Measurements from ENCODE around the gene IGFBP3. TPM values are rescaled to one million over a fixed set of nuclear protein-coding genes. Genes with fewer than 3 reads are reported as not detected.

Gene IGFBP3
- total and polyA plus RNA-seq, 2 of the 13 experiments (the other 11 are each of a cell fraction or from before 2014, with no cell fraction given) = 57.5 TPM; not detected in 1

GRCh38 chr7:45888185-45888992, 32.7 kb downstream of the IGFBP3 start, which contains the start of gene IGFBP1 (continued):
- TF ChIP-seq, protein P1, sequence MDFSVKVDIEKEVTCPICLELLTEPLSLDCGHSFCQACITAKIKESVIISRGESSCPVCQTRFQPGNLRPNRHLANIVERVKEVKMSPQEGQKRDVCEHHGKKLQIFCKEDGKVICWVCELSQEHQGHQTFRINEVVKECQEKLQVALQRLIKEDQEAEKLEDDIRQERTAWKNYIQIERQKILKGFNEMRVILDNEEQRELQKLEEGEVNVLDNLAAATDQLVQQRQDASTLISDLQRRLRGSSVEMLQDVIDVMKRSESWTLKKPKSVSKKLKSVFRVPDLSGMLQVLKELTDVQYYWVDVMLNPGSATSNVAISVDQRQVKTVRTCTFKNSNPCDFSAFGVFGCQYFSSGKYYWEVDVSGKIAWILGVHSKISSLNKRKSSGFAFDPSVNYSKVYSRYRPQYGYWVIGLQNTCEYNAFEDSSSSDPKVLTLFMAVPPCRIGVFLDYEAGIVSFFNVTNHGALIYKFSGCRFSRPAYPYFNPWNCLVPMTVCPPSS (IDR thresholded peaks at IDR 0.05) = no peak
- TF ChIP-seq ZNF788 (CRISPR knock-in tag; IDR thresholded peaks at IDR 0.05; ENCODE audit: borderline replicate concordance) (peak; percentile 54; the same call in 1 of the 2 replicates), DZIP1 (CRISPR knock-in tag; IDR thresholded peaks at IDR 0.05) (no peak; the same call in 1 of the 2 replicates), HINFP (CRISPR knock-in tag; IDR thresholded peaks at IDR 0.05; ENCODE audit: low read depth) (peak; percentile 85), JUND (CRISPR knock-in tag; IDR thresholded peaks at IDR 0.05) (peak; percentile 72), HOXA5 (CRISPR knock-in tag; IDR thresholded peaks at IDR 0.05) (peak; percentile 98), ZNF577 (CRISPR knock-in tag; IDR thresholded peaks at IDR 0.05; ENCODE audit: borderline replicate concordance, low read depth) (no peak), NFATC3 (CRISPR knock-in tag; IDR thresholded peaks at IDR 0.05) (no peak), JARID2 (CRISPR knock-in tag; IDR thresholded peaks at IDR 0.05; ENCODE audit: insufficient replicate concordance) (peak; percentile 68), ZGPAT (CRISPR knock-in tag; IDR thresholded peaks at IDR 0.05) (peak; percentile 89), NFIC (IDR thresholded peaks at IDR 0.05; ENCODE audit: low read length) (no peak), SNRNP70 (IDR thresholded peaks at IDR 0.05; ENCODE audit: low read depth, low read length) (no peak)
- TF ChIP-seq, protein P2, sequence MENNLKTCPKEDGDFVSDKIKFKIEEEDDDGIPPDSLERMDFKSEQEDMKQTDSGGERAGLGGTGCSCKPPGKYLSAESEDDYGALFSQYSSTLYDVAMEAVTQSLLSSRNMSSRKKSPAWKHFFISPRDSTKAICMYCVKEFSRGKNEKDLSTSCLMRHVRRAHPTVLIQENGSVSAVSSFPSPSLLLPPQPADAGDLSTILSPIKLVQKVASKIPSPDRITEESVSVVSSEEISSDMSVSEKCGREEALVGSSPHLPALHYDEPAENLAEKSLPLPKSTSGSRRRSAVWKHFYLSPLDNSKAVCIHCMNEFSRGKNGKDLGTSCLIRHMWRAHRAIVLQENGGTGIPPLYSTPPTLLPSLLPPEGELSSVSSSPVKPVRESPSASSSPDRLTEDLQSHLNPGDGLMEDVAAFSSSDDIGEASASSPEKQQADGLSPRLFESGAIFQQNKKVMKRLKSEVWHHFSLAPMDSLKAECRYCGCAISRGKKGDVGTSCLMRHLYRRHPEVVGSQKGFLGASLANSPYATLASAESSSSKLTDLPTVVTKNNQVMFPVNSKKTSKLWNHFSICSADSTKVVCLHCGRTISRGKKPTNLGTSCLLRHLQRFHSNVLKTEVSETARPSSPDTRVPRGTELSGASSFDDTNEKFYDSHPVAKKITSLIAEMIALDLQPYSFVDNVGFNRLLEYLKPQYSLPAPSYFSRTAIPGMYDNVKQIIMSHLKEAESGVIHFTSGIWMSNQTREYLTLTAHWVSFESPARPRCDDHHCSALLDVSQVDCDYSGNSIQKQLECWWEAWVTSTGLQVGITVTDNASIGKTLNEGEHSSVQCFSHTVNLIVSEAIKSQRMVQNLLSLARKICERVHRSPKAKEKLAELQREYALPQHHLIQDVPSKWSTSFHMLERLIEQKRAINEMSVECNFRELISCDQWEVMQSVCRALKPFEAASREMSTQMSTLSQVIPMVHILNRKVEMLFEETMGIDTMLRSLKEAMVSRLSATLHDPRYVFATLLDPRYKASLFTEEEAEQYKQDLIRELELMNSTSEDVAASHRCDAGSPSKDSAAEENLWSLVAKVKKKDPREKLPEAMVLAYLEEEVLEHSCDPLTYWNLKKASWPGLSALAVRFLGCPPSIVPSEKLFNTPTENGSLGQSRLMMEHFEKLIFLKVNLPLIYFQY (CRISPR knock-in tag; IDR thresholded peaks at IDR 0.05; ENCODE audit: borderline replicate concordance) = no peak
- TF ChIP-seq, protein P3, sequence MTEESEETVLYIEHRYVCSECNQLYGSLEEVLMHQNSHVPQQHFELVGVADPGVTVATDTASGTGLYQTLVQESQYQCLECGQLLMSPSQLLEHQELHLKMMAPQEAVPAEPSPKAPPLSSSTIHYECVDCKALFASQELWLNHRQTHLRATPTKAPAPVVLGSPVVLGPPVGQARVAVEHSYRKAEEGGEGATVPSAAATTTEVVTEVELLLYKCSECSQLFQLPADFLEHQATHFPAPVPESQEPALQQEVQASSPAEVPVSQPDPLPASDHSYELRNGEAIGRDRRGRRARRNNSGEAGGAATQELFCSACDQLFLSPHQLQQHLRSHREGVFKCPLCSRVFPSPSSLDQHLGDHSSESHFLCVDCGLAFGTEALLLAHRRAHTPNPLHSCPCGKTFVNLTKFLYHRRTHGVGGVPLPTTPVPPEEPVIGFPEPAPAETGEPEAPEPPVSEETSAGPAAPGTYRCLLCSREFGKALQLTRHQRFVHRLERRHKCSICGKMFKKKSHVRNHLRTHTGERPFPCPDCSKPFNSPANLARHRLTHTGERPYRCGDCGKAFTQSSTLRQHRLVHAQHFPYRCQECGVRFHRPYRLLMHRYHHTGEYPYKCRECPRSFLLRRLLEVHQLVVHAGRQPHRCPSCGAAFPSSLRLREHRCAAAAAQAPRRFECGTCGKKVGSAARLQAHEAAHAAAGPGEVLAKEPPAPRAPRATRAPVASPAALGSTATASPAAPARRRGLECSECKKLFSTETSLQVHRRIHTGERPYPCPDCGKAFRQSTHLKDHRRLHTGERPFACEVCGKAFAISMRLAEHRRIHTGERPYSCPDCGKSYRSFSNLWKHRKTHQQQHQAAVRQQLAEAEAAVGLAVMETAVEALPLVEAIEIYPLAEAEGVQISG (CRISPR knock-in tag; IDR thresholded peaks at IDR 0.05) = peak; percentile 85

Measured in HepG2 (cell line).